GM12874 (cell line): ENCODE data around the gene NCKAP5.

Experiments
- CTCF ChIP-seq: IDR thresholded peaks from 2 replicates; pipeline ENCODE4 v1.5.1; 2011; ENCODE audit warnings: low read depth, mild to moderate bottlenecking, control low read depth, low read length, moderate library complexity; ENCODE audit not compliant: insufficient read depth

NCKAP5 gene

GRCh38 chr2:133177196-133177595 lies 391.1 kb downstream of the NCKAP5 start:
- TF ChIP-seq CTCF: no peak

GRCh38 chr2:133175926-133176325 lies 392.3 kb downstream of the NCKAP5 start:
- TF ChIP-seq CTCF: no peak

- no peak for TF ChIP-seq CTCF
Observed at GRCh38 chr2:133173224-133173623, 395.0 kb downstream of the NCKAP5 start.

GRCh38 chr2:133171393-133172004 lies 396.8 kb downstream of the NCKAP5 start:
- peak; percentile 46; the same call in 1 of the 2 replicates for TF ChIP-seq CTCF

GRCh38 chr2:133169274-133169912 lies 398.9 kb downstream of the NCKAP5 start:
- TF ChIP-seq CTCF: no peak

GRCh38 chr2:133167990-133168389 lies 400.3 kb downstream of the NCKAP5 start:
- no peak for TF ChIP-seq CTCF

- TF ChIP-seq CTCF: no peak
Observed at GRCh38 chr2:133167223-133167622, 401.0 kb downstream of the NCKAP5 start.
